GM12864 (cell line): ENCODE data around the gene ENPEP.
"Not testable (repeated sequence)": the region's sequence is repeated elsewhere in the genome, so short reads cannot be mapped to it uniquely, and the experiment has no call there.

Experiments used
- DNase-seq: peaks from one replicate; pipeline ENCODE4 v3.0.0-alpha.2; 2011; ENCODE audit warnings: low read depth
- H3K4me3 ChIP-seq: 2 replicates; pipeline ENCODE4 v1.5.1; 2011; ENCODE audit warnings: mild to moderate bottlenecking, low read depth, low read length, control low read depth
- CTCF ChIP-seq: IDR thresholded peaks from 2 replicates; pipeline ENCODE4 v1.5.1; 2011; ENCODE audit warnings: low read depth, mild to moderate bottlenecking, moderate library complexity, low read length, control low read depth, inconsistent platforms; ENCODE audit errors: missing control alignments

Gene ENPEP

GRCh38 chr4:110540982-110541451 lies 65.1 kb downstream of the ENPEP start:
- DNase-seq: no peak
- no peak for TF ChIP-seq CTCF
- H3K4me3 ChIP-seq: no peak overlapping the region

- DNase-seq: no peak
- TF ChIP-seq CTCF: no peak
- no peak overlapping the region for H3K4me3 ChIP-seq
Observed at GRCh38 chr4:110543577-110543976, 67.6 kb downstream of the ENPEP start.

GRCh38 chr4:110544594-110544993 lies 68.6 kb downstream of the ENPEP start:
- no peak for TF ChIP-seq CTCF

GRCh38 chr4:110550260-110550659 lies 74.3 kb downstream of the ENPEP start:
- DNase-seq: no peak
- H3K4me3 ChIP-seq: no peak overlapping the region
- no peak for TF ChIP-seq CTCF

More at GRCh38 chr4:110544594-110544993, 68.6 kb downstream of the ENPEP start:
- no peak for DNase-seq
- H3K4me3 ChIP-seq: no peak overlapping the region

- H3K4me3 ChIP-seq: no peak overlapping the region
- TF ChIP-seq CTCF: no peak
- DNase-seq: no peak
Observed at GRCh38 chr4:110553197-110553596, 77.2 kb downstream of the ENPEP start.

- no peak overlapping the region for H3K4me3 ChIP-seq
- DNase-seq: no peak
- no peak for TF ChIP-seq CTCF
Observed at GRCh38 chr4:110567214-110567613, 91.3 kb downstream of the ENPEP start.

- not testable (repeated sequence) for H3K4me3 ChIP-seq, DNase-seq
Observed at GRCh38 chr4:110576696-110577095, 100.7 kb downstream of the ENPEP start.
